SKM-1 (cell line): ENCODE results near the gene TRPC6.

Experiments
- DNase-seq: peaks from one replicate; lab custom pipeline; 2025; ENCODE audit not compliant: unreplicated experiment; lab: John Stamatoyannopoulos, UW

TRPC6 gene

GRCh38 chr11:101583251-101584128 is at the start of gene TRPC6:
Gene TRPC6, minus strand, starts transcription at chr11:101584007. Its CDS starts 504 bp downstream, at chr11:101583503.
- DNase-seq = no peak

GRCh38 chr11:101620026-101620425 is 36.2 kb upstream of the TRPC6 start:
- no peak for DNase-seq

GRCh38 chr11:101618709-101619108 is 34.9 kb upstream of the TRPC6 start:
- no peak for DNase-seq

- no peak for DNase-seq
These were observed 34.0 kb upstream of the TRPC6 start for GRCh38 chr11:101617735-101618332.

- no peak for DNase-seq
These were observed 28.7 kb upstream of the TRPC6 start for GRCh38 chr11:101612481-101612880.

GRCh38 chr11:101600924-101601323 is 17.1 kb upstream of the TRPC6 start:
- DNase-seq = no peak

GRCh38 chr11:101586965-101587364 is 3.2 kb upstream of the TRPC6 start:
- DNase-seq = no peak

- DNase-seq = no peak
These were observed 848 bp upstream of the TRPC6 start for GRCh38 chr11:101584655-101585054.

GRCh38 chr11:101584129-101584515 is 315 bp upstream of the TRPC6 start:
- DNase-seq = no peak

- no peak for DNase-seq
These were observed 887 bp downstream of the TRPC6 start for GRCh38 chr11:101582989-101583250.

- DNase-seq = no peak
These were observed 1.4 kb downstream of the TRPC6 start for GRCh38 chr11:101582236-101582988.

- DNase-seq = no peak
These were observed 6.3 kb downstream of the TRPC6 start for GRCh38 chr11:101577461-101577860.

- no peak for DNase-seq
These were observed 7.4 kb downstream of the TRPC6 start for GRCh38 chr11:101576456-101576855.

GRCh38 chr11:101574886-101575285 is 8.9 kb downstream of the TRPC6 start:
- no peak for DNase-seq

- no peak for DNase-seq
These were observed 16.7 kb downstream of the TRPC6 start for GRCh38 chr11:101567071-101567470.

- DNase-seq = no peak
These were observed 17.2 kb downstream of the TRPC6 start for GRCh38 chr11:101566626-101567025.

- no peak for DNase-seq
These were observed 20.6 kb downstream of the TRPC6 start for GRCh38 chr11:101563166-101563565.

GRCh38 chr11:101555366-101555765 is 28.4 kb downstream of the TRPC6 start:
- DNase-seq = no peak

GRCh38 chr11:101553891-101554292 is 29.9 kb downstream of the TRPC6 start:
- no peak for DNase-seq

- no peak for DNase-seq
These were observed 30.9 kb downstream of the TRPC6 start for GRCh38 chr11:101552888-101553287.

- no peak for DNase-seq
These were observed 55.3 kb downstream of the TRPC6 start for GRCh38 chr11:101528541-101528940.

- no peak for DNase-seq
These were observed 60.1 kb downstream of the TRPC6 start for GRCh38 chr11:101523634-101524260.
